ENCODE data around the gene GTSF1L. TPM values are rescaled to one million over a fixed set of nuclear protein-coding genes. Genes with fewer than 3 reads are reported as not detected.

Gene GTSF1L
- total RNA-seq, 1 donor from 2014 or later: not detected

GRCh38 chr20:43717616-43717995 lies 9.2 kb downstream of the GTSF1L start:
- no peak for FAIRE-seq
- DNase-seq (ENCODE audit: low spot score in 2 of 2): no peak

- no peak for FAIRE-seq
These were observed 9.8 kb downstream of the GTSF1L start for GRCh38 chr20:43716757-43717615.

GRCh38 chr20:43716123-43716522 lies 10.7 kb downstream of the GTSF1L start:
- DNase-seq (ENCODE audit: low spot score in 2 of 2) (no peak), FAIRE-seq (no peak)

More at GRCh38 chr20:43716757-43717615, 9.8 kb downstream of the GTSF1L start:
- no peak for DNase-seq (ENCODE audit: low spot score in 2 of 2)

- no peak for DNase-seq (ENCODE audit: low spot score in 2 of 2)
- FAIRE-seq: no peak
These were observed 11.3 kb downstream of the GTSF1L start for GRCh38 chr20:43715511-43715910.

- DNase-seq (ENCODE audit: low spot score in 2 of 2): no peak
- FAIRE-seq: no peak
These were observed 11.8 kb downstream of the GTSF1L start for GRCh38 chr20:43715044-43715443.

- DNase-seq (ENCODE audit: low spot score in 2 of 2) (no peak), FAIRE-seq (no peak)
These were observed 15.6 kb downstream of the GTSF1L start for GRCh38 chr20:43711098-43711654.

- FAIRE-seq: no peak
These were observed 16.3 kb downstream of the GTSF1L start for GRCh38 chr20:43710370-43711044.

GRCh38 chr20:43702502-43702901 lies 24.3 kb downstream of the GTSF1L start:
- FAIRE-seq (no peak), DNase-seq (ENCODE audit: low spot score in 2 of 2) (no peak)

More at GRCh38 chr20:43710370-43711044, 16.3 kb downstream of the GTSF1L start:
- no peak for DNase-seq (ENCODE audit: low spot score in 2 of 2)

GRCh38 chr20:43700627-43701026 lies 26.2 kb downstream of the GTSF1L start:
- DNase-seq (ENCODE audit: low spot score in 2 of 2) (no peak), FAIRE-seq (no peak)

GRCh38 chr20:43699941-43700565 lies 26.7 kb downstream of the GTSF1L start:
- no peak for FAIRE-seq
- no peak for DNase-seq (ENCODE audit: low spot score in 2 of 2)

GRCh38 chr20:43695571-43695970 lies 31.2 kb downstream of the GTSF1L start:
- FAIRE-seq (no peak), DNase-seq (ENCODE audit: low spot score in 2 of 2) (no peak)

GRCh38 chr20:43694763-43695162 lies 32.0 kb downstream of the GTSF1L start:
- DNase-seq (ENCODE audit: low spot score in 2 of 2) (no peak), FAIRE-seq (no peak)

GRCh38 chr20:43691928-43692524 lies 34.8 kb downstream of the GTSF1L start:
- FAIRE-seq: no peak
- no peak for DNase-seq (ENCODE audit: low spot score in 2 of 2)

GRCh38 chr20:43690943-43691598 lies 35.7 kb downstream of the GTSF1L start:
- FAIRE-seq: no peak
- DNase-seq (ENCODE audit: low spot score in 2 of 2): no peak

GRCh38 chr20:43689165-43689564 lies 37.6 kb downstream of the GTSF1L start:
- FAIRE-seq (no peak), DNase-seq (ENCODE audit: low spot score in 2 of 2) (no peak)

GRCh38 chr20:43686820-43687219 lies 40.0 kb downstream of the GTSF1L start:
- FAIRE-seq (no peak), DNase-seq (ENCODE audit: low spot score in 2 of 2) (no peak)

- FAIRE-seq (no peak), DNase-seq (ENCODE audit: low spot score in 2 of 2) (no peak)
These were observed 44.4 kb downstream of the GTSF1L start for GRCh38 chr20:43682446-43682845.

- DNase-seq (ENCODE audit: low spot score in 2 of 2) (no peak), FAIRE-seq (no peak)
These were observed 44.8 kb downstream of the GTSF1L start for GRCh38 chr20:43681991-43682410.

GRCh38 chr20:43681468-43681942 lies 45.3 kb downstream of the GTSF1L start:
- FAIRE-seq (no peak), DNase-seq (ENCODE audit: low spot score in 2 of 2) (no peak)

- DNase-seq (ENCODE audit: low spot score in 2 of 2): no peak
- no peak for FAIRE-seq
These were observed 45.8 kb downstream of the GTSF1L start for GRCh38 chr20:43680981-43681380.
